GM18498 (cell line): ENCODE data around the gene MED15.

Experiments used
- ATAC-seq: cut with Tn5 transposase; IDR thresholded peaks from one replicate; pipeline ENCODE4 v1.9.1; 2021; ENCODE audit warnings: mild to moderate bottlenecking, moderate library complexity; ENCODE audit not compliant: unreplicated experiment

The MED15 gene

GRCh38 chr22:20550057-20550817 lies 42.8 kb downstream of the MED15 start:
- ATAC-seq = no peak

GRCh38 chr22:20550851-20551744 lies 43.7 kb downstream of the MED15 start:
- no peak for ATAC-seq

GRCh38 chr22:20551805-20552442 lies 44.5 kb downstream of the MED15 start:
- ATAC-seq = no peak

- ATAC-seq = no peak
These were observed 45.3 kb downstream of the MED15 start for GRCh38 chr22:20552443-20553401.

GRCh38 chr22:20553947-20554741 lies 46.7 kb downstream of the MED15 start:
- no peak for ATAC-seq

- no peak for ATAC-seq
These were observed 47.4 kb downstream of the MED15 start for GRCh38 chr22:20554824-20555223.

GRCh38 chr22:20558534-20558933 lies 51.1 kb downstream of the MED15 start:
- ATAC-seq = no peak

- ATAC-seq = no peak
These were observed 51.9 kb downstream of the MED15 start for GRCh38 chr22:20559174-20559760.

- ATAC-seq = no peak
These were observed 53.3 kb downstream of the MED15 start for GRCh38 chr22:20560716-20561115.

GRCh38 chr22:20561882-20562281 lies 54.5 kb downstream of the MED15 start:
- no peak for ATAC-seq

GRCh38 chr22:20562607-20563465 lies 55.4 kb downstream of the MED15 start:
- no peak for ATAC-seq

GRCh38 chr22:20563466-20563906 lies 56.1 kb downstream of the MED15 start:
- ATAC-seq = no peak

GRCh38 chr22:20563941-20564371 lies 56.5 kb downstream of the MED15 start:
- ATAC-seq = no peak

- ATAC-seq = no peak
These were observed 57.8 kb downstream of the MED15 start for GRCh38 chr22:20565079-20565734.

GRCh38 chr22:20565761-20566160 lies 58.4 kb downstream of the MED15 start:
- ATAC-seq = no peak

GRCh38 chr22:20566420-20567260 lies 59.2 kb downstream of the MED15 start:
- ATAC-seq = no peak

- ATAC-seq = no peak
These were observed 60.0 kb downstream of the MED15 start for GRCh38 chr22:20567371-20567847.
